Stimulated activated CD8-positive, alpha-beta memory T cell treated with anti-CD3 and anti-CD28 coated beads, Interleukin-4, amount 100 ng/mL, for 4 hours (primary cell): ENCODE data around the gene UBA6.
"Not testable (repeated sequence)": the region's sequence is repeated elsewhere in the genome, so short reads cannot be mapped to it uniquely, and the experiment has no call there.

Experiments
- DNase-seq, 2 donors: peaks; one replicate each; pipeline ENCODE4 v3.0.0-alpha.2; 2020; ENCODE audit warnings: low read depth in 2 of 2, low spot score in 1 of 2

The UBA6 gene

GRCh38 chr4:67674098-67674497 lies 26.9 kb downstream of the UBA6 start:
- no peak for DNase-seq

GRCh38 chr4:67668315-67668714 lies 32.6 kb downstream of the UBA6 start:
- DNase-seq: no peak

GRCh38 chr4:67660418-67660817 lies 40.5 kb downstream of the UBA6 start:
- DNase-seq: no peak

GRCh38 chr4:67659065-67659464 lies 41.9 kb downstream of the UBA6 start:
- no peak for DNase-seq

- no peak for DNase-seq
Observed at GRCh38 chr4:67658302-67658701, 42.7 kb downstream of the UBA6 start.

- no peak for DNase-seq
Observed at GRCh38 chr4:67651536-67651935, 49.4 kb downstream of the UBA6 start.

- no peak for DNase-seq
Observed at GRCh38 chr4:67638136-67638535, 62.8 kb downstream of the UBA6 start.

- DNase-seq: not testable (repeated sequence)
Observed at GRCh38 chr4:67636978-67637377, 64.0 kb downstream of the UBA6 start.

- DNase-seq: no peak
Observed at GRCh38 chr4:67635331-67635730, 65.6 kb downstream of the UBA6 start.

GRCh38 chr4:67634741-67635140 lies 66.2 kb downstream of the UBA6 start:
- no peak for DNase-seq

- no peak for DNase-seq
Observed at GRCh38 chr4:67632492-67632891, 68.5 kb downstream of the UBA6 start.

- no peak for DNase-seq
Observed at GRCh38 chr4:67624939-67625338, 76.0 kb downstream of the UBA6 start.

- DNase-seq: no peak
Observed at GRCh38 chr4:67616478-67616877, 84.5 kb downstream of the UBA6 start.

GRCh38 chr4:67615119-67615518 lies 85.8 kb downstream of the UBA6 start:
- DNase-seq: no peak

- no peak for DNase-seq
Observed at GRCh38 chr4:67614186-67614585, 86.8 kb downstream of the UBA6 start.

- no peak for DNase-seq
Observed at GRCh38 chr4:67608027-67608426, 92.9 kb downstream of the UBA6 start.

- no peak for DNase-seq
Observed at GRCh38 chr4:67604749-67605148, 96.2 kb downstream of the UBA6 start.

- no peak for DNase-seq
Observed at GRCh38 chr4:67604029-67604381, 97.0 kb downstream of the UBA6 start.

GRCh38 chr4:67603310-67604028 lies 97.5 kb downstream of the UBA6 start:
- no peak for DNase-seq

- no peak for DNase-seq
Observed at GRCh38 chr4:67593741-67594175, 107.2 kb downstream of the UBA6 start.

GRCh38 chr4:67587156-67587555 lies 113.8 kb downstream of the UBA6 start:
- no peak for DNase-seq

- DNase-seq: no peak
Observed at GRCh38 chr4:67584496-67584895, 116.5 kb downstream of the UBA6 start.

- no peak for DNase-seq
Observed at GRCh38 chr4:67581913-67582312, 119.0 kb downstream of the UBA6 start.
